WTC11 (cell line): ENCODE data around the gene KCNT1. TPM values are rescaled to one million over a fixed set of nuclear protein-coding genes. Genes with fewer than 3 reads are reported as not detected.

Experiments
- ATAC-seq: fragments of 200-7000 bp; cut with Tn5 transposase; 2 replicates; pipeline ENCODE4 v1.10.0; 2021; ENCODE audit warnings: mild to moderate bottlenecking, moderate library complexity
- CTCF ChIA-PET: fragments of 300-600 bp; sonication (Branson Sonifier 250); formaldehyde crosslinking; loops from one replicate; lab custom pipeline; 2021; ENCODE audit warnings: antibody characterized with exemption; lab: Charles Lee
- POLR2A ChIA-PET: fragments of 350-600 bp; sonication (Branson Sonifier 250); formaldehyde crosslinking; loops from one replicate; lab custom pipeline; 2021; ENCODE audit warnings: antibody characterized with exemption; lab: Charles Lee
- DNase-seq: peaks from one replicate; pipeline ENCODE4 v3.0.0; 2021; ENCODE audit warnings: low spot score
- H3K27ac Mint-ChIP-seq: 2 replicates; pipeline ENCODE4 v1.8.0; 2021; ENCODE audit warnings: mixed read lengths
- H3K27me3 Mint-ChIP-seq: 2 replicates; pipeline ENCODE4 v1.8.0; 2021; ENCODE audit warnings: low read depth, mild to moderate bottlenecking, moderate library complexity, mixed read lengths
- H3K36me3 Mint-ChIP-seq: 2 replicates; pipeline ENCODE4 v1.8.0; 2021; ENCODE audit warnings: mixed read lengths
- H3K4me1 Mint-ChIP-seq: 2 replicates; pipeline ENCODE4 v1.8.0; 2022; ENCODE audit warnings: mixed read lengths
- H3K4me3 Mint-ChIP-seq: 2 replicates; pipeline ENCODE4 v1.8.0; 2021; ENCODE audit warnings: mild to moderate bottlenecking, moderate library complexity, mixed read lengths
- H3K9me3 Mint-ChIP-seq: 2 replicates; pipeline ENCODE4 v1.8.0; 2021; ENCODE audit warnings: mixed read lengths
- CREB1 ChIP-seq: sonication (generic); formaldehyde crosslinking; IDR thresholded peaks from 2 replicates; pipeline ENCODE4 v1.8.0; 2023; ENCODE audit warnings: mild to moderate bottlenecking, missing genetic modification reagents
- ESRRA ChIP-seq: sonication (generic); formaldehyde crosslinking; IDR thresholded peaks from 2 replicates; pipeline ENCODE4 v1.8.1; 2022; ENCODE audit warnings: mild to moderate bottlenecking, missing genetic modification reagents, borderline replicate concordance
- GABPB1 ChIP-seq: sonication (generic); formaldehyde crosslinking; IDR thresholded peaks from 2 replicates; pipeline ENCODE4 v1.8.1; 2023; ENCODE audit warnings: mild to moderate bottlenecking, missing genetic modification reagents
- GRHL2 ChIP-seq: fragments of 250-450 bp; sonication (Bioruptor Pico); IDR thresholded peaks from 2 replicates; pipeline ENCODE4 v1.8.0; 2022; ENCODE audit warnings: mild to moderate bottlenecking, moderate library complexity; ENCODE audit not compliant: insufficient replicate concordance, severe bottlenecking
- HMGA2 ChIP-seq: fragments of 250-450 bp; sonication (Bioruptor Pico); IDR thresholded peaks from 2 replicates; pipeline ENCODE4 v1.4.0; 2021; ENCODE audit warnings: mild to moderate bottlenecking, moderate library complexity
- MYBL2 ChIP-seq: sonication (generic); formaldehyde crosslinking; IDR thresholded peaks from 2 replicates; pipeline ENCODE4 v1.8.1; 2023; ENCODE audit warnings: mild to moderate bottlenecking, moderate library complexity, missing genetic modification reagents
- NFYB ChIP-seq: sonication (generic); formaldehyde crosslinking; conservative IDR thresholded peaks from 2 replicates; pipeline ENCODE4 v1.8.0; 2022; ENCODE audit warnings: low read depth, missing genetic modification reagents
- SMAD3 ChIP-seq: sonication (generic); formaldehyde crosslinking; IDR thresholded peaks from 2 replicates; pipeline ENCODE4 v1.8.0; 2022; ENCODE audit warnings: missing genetic modification reagents, mild to moderate bottlenecking, borderline replicate concordance
- USF1 ChIP-seq: sonication (generic); formaldehyde crosslinking; IDR thresholded peaks from 2 replicates; pipeline ENCODE4 v1.8.0; 2022; ENCODE audit warnings: mild to moderate bottlenecking, missing genetic modification reagents
- ZNF138 ChIP-seq: sonication (generic); formaldehyde crosslinking; conservative IDR thresholded peaks from 2 replicates; pipeline ENCODE4 v1.8.1; 2022; ENCODE audit warnings: mild to moderate bottlenecking, moderate library complexity, missing genetic modification reagents
- ZNF317 ChIP-seq: sonication (generic); formaldehyde crosslinking; IDR thresholded peaks from 2 replicates; pipeline ENCODE4 v1.8.1; 2023; ENCODE audit warnings: low read depth, mild to moderate bottlenecking, moderate library complexity, missing genetic modification reagents, borderline replicate concordance
- ZNF425 ChIP-seq: fragments of 250-450 bp; sonication (Bioruptor Pico); conservative IDR thresholded peaks from 2 replicates; pipeline ENCODE4 v1.9.0; 2021; ENCODE audit warnings: mild to moderate bottlenecking
- total RNA-seq: library from RNA; stranded (reverse); gene quantifications from 3 replicates; pipeline ENCODE4 v1.2.3, GENCODE V29; 2021
- TF ChIP-seq, protein P1 (sequence below): sonication (generic); formaldehyde crosslinking; IDR thresholded peaks from 2 replicates; pipeline ENCODE4 v1.8.1; 2022; ENCODE audit warnings: mild to moderate bottlenecking, missing genetic modification reagents, moderate library complexity, borderline replicate concordance
- TF ChIP-seq, protein P2 (sequence below): sonication (generic); formaldehyde crosslinking; IDR thresholded peaks from 2 replicates; pipeline ENCODE4 v1.8.1; 2023; ENCODE audit warnings: mild to moderate bottlenecking, missing genetic modification reagents
- TF ChIP-seq, protein P3 (sequence below): fragments of 250-450 bp; sonication (Bioruptor Pico); IDR thresholded peaks from 2 replicates; pipeline ENCODE4 v1.8.0; 2021; ENCODE audit warnings: mild to moderate bottlenecking

The KCNT1 gene
- total RNA-seq, 1 experiment from 2014 or later, result 0.13 TPM

GRCh38 chr9:135817951-135818717, 116.1 kb downstream of the KCNT1 start:
- H3K36me3 Mint-ChIP-seq, result peaks cover 76% of the 10 kb centered on the region
- ChIA-PET POLR2A (no interaction called here), CTCF (no interaction called here)
- no peaks in the 10 kb centered on the region for H3K9me3 Mint-ChIP-seq
- TF ChIP-seq, protein P1, sequence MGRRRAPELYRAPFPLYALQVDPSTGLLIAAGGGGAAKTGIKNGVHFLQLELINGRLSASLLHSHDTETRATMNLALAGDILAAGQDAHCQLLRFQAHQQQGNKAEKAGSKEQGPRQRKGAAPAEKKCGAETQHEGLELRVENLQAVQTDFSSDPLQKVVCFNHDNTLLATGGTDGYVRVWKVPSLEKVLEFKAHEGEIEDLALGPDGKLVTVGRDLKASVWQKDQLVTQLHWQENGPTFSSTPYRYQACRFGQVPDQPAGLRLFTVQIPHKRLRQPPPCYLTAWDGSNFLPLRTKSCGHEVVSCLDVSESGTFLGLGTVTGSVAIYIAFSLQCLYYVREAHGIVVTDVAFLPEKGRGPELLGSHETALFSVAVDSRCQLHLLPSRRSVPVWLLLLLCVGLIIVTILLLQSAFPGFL, result no peak
- no peak for TF ChIP-seq HMGA2 (CRISPR knock-in tag)
- TF ChIP-seq SMAD3 (CRISPR knock-in tag), result no peak
- TF ChIP-seq ZNF317 (CRISPR knock-in tag), result no peak
- no peak for TF ChIP-seq ZNF425 (CRISPR knock-in tag)
- TF ChIP-seq NFYB (CRISPR knock-in tag), result no peak
- peaks cover 4% of the 10 kb centered on the region; the same call in 1 of the 2 replicates for H3K4me1 Mint-ChIP-seq
- H3K4me3 Mint-ChIP-seq, result no peak overlapping the region
- H3K27ac Mint-ChIP-seq, result no peak overlapping the region
- DNase-seq (no peak), ATAC-seq (no peak)
- no peaks in the 10 kb centered on the region for H3K27me3 Mint-ChIP-seq

DNA sequence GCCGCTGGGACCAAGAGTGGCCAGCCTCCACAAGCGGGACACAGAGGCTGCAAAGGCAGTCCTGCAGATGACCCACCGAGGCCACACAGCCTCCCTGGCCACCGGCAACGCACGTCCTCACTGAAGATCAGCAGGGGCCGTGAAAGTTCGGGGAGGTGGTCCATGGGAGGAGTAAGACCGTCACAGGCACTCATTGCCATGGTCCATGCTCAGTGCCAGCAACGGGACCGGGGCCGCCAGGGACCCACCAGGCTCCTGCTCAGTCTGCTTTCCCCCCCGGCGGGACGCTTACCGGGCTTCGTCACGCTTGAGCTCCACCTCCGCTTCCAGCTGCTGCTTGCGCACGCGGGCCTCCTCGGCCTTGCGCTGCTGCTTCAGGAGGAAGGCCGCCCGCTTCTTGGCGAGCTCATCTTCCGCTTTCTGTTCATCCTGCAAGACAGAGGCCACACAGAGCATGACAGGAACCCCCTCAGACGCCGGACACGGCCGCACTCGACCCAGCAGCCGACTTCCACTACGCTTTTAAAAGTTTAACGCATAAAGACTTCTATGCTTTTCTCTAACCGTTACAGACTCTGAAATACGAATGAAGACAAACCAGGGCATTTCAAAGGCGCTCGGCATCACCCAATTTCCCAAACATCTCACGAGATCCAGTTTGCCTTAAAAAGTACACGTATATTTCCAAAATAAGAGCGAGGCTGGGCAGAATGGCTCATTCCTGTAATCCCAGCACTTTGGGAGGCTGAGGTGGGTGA, 116.9 kb downstream of the KCNT1 start:
- Mint-ChIP-seq H3K27me3 (no peaks in the 10 kb centered on the region), H3K9me3 (no peaks in the 10 kb centered on the region), H3K4me3 (no peak overlapping the region), H3K4me1 (peaks cover 4% of the 10 kb centered on the region; the same call in 1 of the 2 replicates), H3K36me3 (peaks cover 83% of the 10 kb centered on the region), H3K27ac (no peak overlapping the region)
- POLR2A ChIA-PET, result no interaction called here
- no peak for DNase-seq
- TF ChIP-seq GRHL2, result no peak
- no peak for TF ChIP-seq ZNF138 (CRISPR knock-in tag)
- TF ChIP-seq, protein P2, sequence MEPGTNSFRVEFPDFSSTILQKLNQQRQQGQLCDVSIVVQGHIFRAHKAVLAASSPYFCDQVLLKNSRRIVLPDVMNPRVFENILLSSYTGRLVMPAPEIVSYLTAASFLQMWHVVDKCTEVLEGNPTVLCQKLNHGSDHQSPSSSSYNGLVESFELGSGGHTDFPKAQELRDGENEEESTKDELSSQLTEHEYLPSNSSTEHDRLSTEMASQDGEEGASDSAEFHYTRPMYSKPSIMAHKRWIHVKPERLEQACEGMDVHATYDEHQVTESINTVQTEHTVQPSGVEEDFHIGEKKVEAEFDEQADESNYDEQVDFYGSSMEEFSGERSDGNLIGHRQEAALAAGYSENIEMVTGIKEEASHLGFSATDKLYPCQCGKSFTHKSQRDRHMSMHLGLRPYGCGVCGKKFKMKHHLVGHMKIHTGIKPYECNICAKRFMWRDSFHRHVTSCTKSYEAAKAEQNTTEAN (CRISPR knock-in tag), result no peak
- TF ChIP-seq GABPB1 (CRISPR knock-in tag), result no peak
- no peak for TF ChIP-seq CREB1
- no peak for TF ChIP-seq MYBL2 (CRISPR knock-in tag)
- TF ChIP-seq USF1, result no peak
- no peak for TF ChIP-seq ESRRA (CRISPR knock-in tag)
- TF ChIP-seq, protein P3, sequence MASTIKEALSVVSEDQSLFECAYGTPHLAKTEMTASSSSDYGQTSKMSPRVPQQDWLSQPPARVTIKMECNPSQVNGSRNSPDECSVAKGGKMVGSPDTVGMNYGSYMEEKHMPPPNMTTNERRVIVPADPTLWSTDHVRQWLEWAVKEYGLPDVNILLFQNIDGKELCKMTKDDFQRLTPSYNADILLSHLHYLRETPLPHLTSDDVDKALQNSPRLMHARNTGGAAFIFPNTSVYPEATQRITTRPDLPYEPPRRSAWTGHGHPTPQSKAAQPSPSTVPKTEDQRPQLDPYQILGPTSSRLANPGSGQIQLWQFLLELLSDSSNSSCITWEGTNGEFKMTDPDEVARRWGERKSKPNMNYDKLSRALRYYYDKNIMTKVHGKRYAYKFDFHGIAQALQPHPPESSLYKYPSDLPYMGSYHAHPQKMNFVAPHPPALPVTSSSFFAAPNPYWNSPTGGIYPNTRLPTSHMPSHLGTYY, result no peak
- CTCF ChIA-PET, result interaction anchor here (0.8 kb wide), 1 partner anchor 20 kb away, joined by 3 read pairs; no protein-coding TSS in a partner anchor
- no peak for ATAC-seq
